ENCODE data around the gene CPXCR1.
"Not testable (repeated sequence)": the region's sequence is repeated elsewhere in the genome, so short reads cannot be mapped to it uniquely, and the experiment has no call there.

CPXCR1 gene

GRCh38 chrX:88746925-88747324 lies at the start of gene CPXCR1:
CPXCR1 (plus strand) TSS chrX:88747225; CDS start chrX:88753415, 6,190 bp downstream.
- no peak for DNase-seq

GRCh38 chrX:88735835-88736234 lies 11.2 kb upstream of the CPXCR1 start:
- DNase-seq: no peak

- not testable (repeated sequence) for DNase-seq
These were observed 810 bp upstream of the CPXCR1 start for GRCh38 chrX:88746215-88746614.

- DNase-seq: not testable (repeated sequence)
These were observed 5.3 kb downstream of the CPXCR1 start for GRCh38 chrX:88752339-88752738.

GRCh38 chrX:88789825-88790224 lies 42.8 kb downstream of the CPXCR1 start:
- no peak for DNase-seq

Measured in EL (cell line).